Right atrium auricular region (tissue), 2 donors: ENCODE data around the gene C5orf15. TPM values are rescaled to one million over a fixed set of nuclear protein-coding genes. Genes with fewer than 3 reads are reported as not detected.
A peak's percentile ranks its signal among the peaks of the same experiment; 100 is the strongest.
"Not testable (repeated sequence)": the region's sequence is repeated elsewhere in the genome, so short reads cannot be mapped to it uniquely, and the experiment has no call there.

ENCODE experiments used
- DNase-seq: peaks from one replicate; pipeline ENCODE4 v3.0.0-alpha.2; 2019; ENCODE audit warnings: low spot score
- H3K27ac ChIP-seq, 2 donors: fragments of 200-600 bp; sonication (generic); 1 replicate in 1 of 2; 2 replicates in 1 of 2; pipeline ENCODE4 v1.5.1; 2016 to 2019
- H3K27me3 ChIP-seq, 2 donors: fragments of 200-600 bp; sonication (generic); one replicate each; pipeline versions ENCODE4 v1.5.1 to v1.6.0; 2017 to 2019
- H3K36me3 ChIP-seq: fragments of 200-600 bp; sonication (generic); one replicate; pipeline ENCODE4 v1.5.1; 2016
- H3K4me1 ChIP-seq, 2 donors: fragments of 200-600 bp; sonication (generic); one replicate each; pipeline versions ENCODE4 v1.5.1 to v1.6.0; 2017 to 2019
- H3K4me3 ChIP-seq, 2 donors: fragments of 200-600 bp; sonication (generic); 1 replicate in 1 of 2; 2 replicates in 1 of 2; pipeline ENCODE4 v1.5.1; 2017 to 2019; ENCODE audit warnings: mild to moderate bottlenecking in 1 of 2, moderate library complexity in 1 of 2
- H3K9me3 ChIP-seq, 2 donors: fragments of 200-600 bp; sonication (generic); one replicate each; pipeline ENCODE4 v1.5.1; 2019
- CTCF ChIP-seq, 2 donors: fragments of 200-600 bp; sonication (generic); IDR thresholded peaks; one replicate each; pipeline ENCODE4 v1.5.1; 2019; ENCODE audit warnings: antibody characterized with exemption in 2 of 2
- total RNA-seq, 2 donors: library from RNA; depleted of rRNA; stranded (reverse); fragments of >200 nt; gene quantifications; one replicate each; pipeline ENCODE4 v1.1.0, GENCODE V29; 2016

Gene C5orf15
- total RNA-seq, 2 donors from 2014 or later = 32.6 to 59.8 TPM

- no peak for TF ChIP-seq CTCF (IDR thresholded peaks at IDR 0.05)
- Histone ChIP-seq H3K9me3 (no peaks in the 10 kb centered on the region), H3K27ac (peak overlapping the region in 1 of 2 donors; percentile 29), H3K4me3 (no peak overlapping the region), H3K36me3 (peaks cover 30% of the 10 kb centered on the region), H3K27me3 (no peaks in the 10 kb centered on the region), H3K4me1 (peaks cover 0 to 21% of the 10 kb centered on the region in 2 donors)
- DNase-seq = no peak
These were observed 10.8 kb downstream of the C5orf15 start for GRCh38 chr5:133957591-133957990.

- Histone ChIP-seq H3K27me3 (no peaks in the 10 kb centered on the region), H3K27ac (peak overlapping the region; percentile 29 to 32), H3K9me3 (no peaks in the 10 kb centered on the region), H3K4me1 (peaks cover 0 to 21% of the 10 kb centered on the region in 2 donors), H3K36me3 (peaks cover 30% of the 10 kb centered on the region), H3K4me3 (no peak overlapping the region)
- no peak for DNase-seq
- TF ChIP-seq CTCF (IDR thresholded peaks at IDR 0.05) = no peak
These were observed 11.3 kb downstream of the C5orf15 start for GRCh38 chr5:133957080-133957479.

- peaks cover 30% of the 10 kb centered on the region for H3K36me3 ChIP-seq
- not testable (repeated sequence) for H3K27ac ChIP-seq
These were observed 12.2 kb downstream of the C5orf15 start for GRCh38 chr5:133956196-133956595.

GRCh38 chr5:133953568-133954145, 14.8 kb downstream of the C5orf15 start:
- H3K9me3 ChIP-seq = no peaks in the 10 kb centered on the region
- no peak for TF ChIP-seq CTCF (IDR thresholded peaks at IDR 0.05)
- peak overlapping the region; percentile 83 for H3K27ac ChIP-seq
- H3K4me1 ChIP-seq = peaks cover 0 to 40% of the 10 kb centered on the region in 2 donors
- peaks cover 19% of the 10 kb centered on the region for H3K36me3 ChIP-seq
- no peak overlapping the region for H3K4me3 ChIP-seq
- no peaks in the 10 kb centered on the region for H3K27me3 ChIP-seq
- no peak for DNase-seq

More at GRCh38 chr5:133956196-133956595, 12.2 kb downstream of the C5orf15 start:
- not testable (repeated sequence) for H3K27me3 ChIP-seq, H3K9me3 ChIP-seq, DNase-seq, H3K4me3 ChIP-seq
- peaks cover 0 to 28% of the 10 kb centered on the region in 2 donors for H3K4me1 ChIP-seq

- peaks cover 0 to 40% of the 10 kb centered on the region in 2 donors for H3K4me1 ChIP-seq
- H3K9me3 ChIP-seq = no peaks in the 10 kb centered on the region
- no peak for TF ChIP-seq CTCF (IDR thresholded peaks at IDR 0.05)
- H3K27me3 ChIP-seq = no peaks in the 10 kb centered on the region
- DNase-seq = peak; percentile 90
- no peak overlapping the region for H3K4me3 ChIP-seq
- peaks cover 16% of the 10 kb centered on the region for H3K36me3 ChIP-seq
- H3K27ac ChIP-seq = peak overlapping the region; percentile 83
These were observed 15.5 kb downstream of the C5orf15 start for GRCh38 chr5:133952729-133953567.

- no peak overlapping the region for H3K4me3 ChIP-seq
- peak overlapping the region; percentile 83 for H3K27ac ChIP-seq
- peaks cover 0 to 40% of the 10 kb centered on the region in 2 donors for H3K4me1 ChIP-seq
- H3K27me3 ChIP-seq = no peaks in the 10 kb centered on the region
- no peak for DNase-seq
- no peaks in the 10 kb centered on the region for H3K9me3 ChIP-seq
- H3K36me3 ChIP-seq = peaks cover 5% of the 10 kb centered on the region
- no peak for TF ChIP-seq CTCF (IDR thresholded peaks at IDR 0.05)
These were observed 17.4 kb downstream of the C5orf15 start for GRCh38 chr5:133950821-133951612.
